GM12891 (cell line): ENCODE results near the gene FANCE.

Experiments
- DNase-seq: peaks from one replicate; pipeline ENCODE4 v3.0.0; 2011; ENCODE audit warnings: low spot score; ENCODE audit not compliant: insufficient read length
- FAIRE-seq: peaks from 2 replicates; lab custom pipeline; 2011; peaks lifted over from hg19 to GRCh38; lab: Jason Lieb, UNC
- PAX5 ChIP-seq: IDR thresholded peaks from 2 replicates; pipeline ENCODE4 v1.6.1; 2011; ENCODE audit warnings: low read length, moderate library complexity, mild to moderate bottlenecking; ENCODE audit not compliant: insufficient read depth, severe bottlenecking
- POLR2A ChIP-seq: IDR thresholded peaks from 2 replicates; pipeline ENCODE4 v1.6.1; 2011; ENCODE audit warnings: low read depth, low read length, control low read depth
- POLR2AphosphoS5 ChIP-seq: IDR thresholded peaks from 2 replicates; pipeline ENCODE4 v1.6.1; 2011; ENCODE audit warnings: low read depth, low read length, control low read depth
- POU2F2 ChIP-seq: IDR thresholded peaks from 2 replicates; pipeline ENCODE4 v1.6.1; 2011; ENCODE audit warnings: low read depth, mild to moderate bottlenecking, control low read depth, low read length, moderate library complexity
- SPI1 ChIP-seq: IDR thresholded peaks from 2 replicates; pipeline ENCODE4 v1.6.1; 2011; ENCODE audit warnings: low read depth, low read length, control low read depth
- TAF1 ChIP-seq: IDR thresholded peaks from 2 replicates; pipeline ENCODE4 v1.6.1; 2011; ENCODE audit warnings: low read depth, low read length, control low read depth

The FANCE gene

DNA sequence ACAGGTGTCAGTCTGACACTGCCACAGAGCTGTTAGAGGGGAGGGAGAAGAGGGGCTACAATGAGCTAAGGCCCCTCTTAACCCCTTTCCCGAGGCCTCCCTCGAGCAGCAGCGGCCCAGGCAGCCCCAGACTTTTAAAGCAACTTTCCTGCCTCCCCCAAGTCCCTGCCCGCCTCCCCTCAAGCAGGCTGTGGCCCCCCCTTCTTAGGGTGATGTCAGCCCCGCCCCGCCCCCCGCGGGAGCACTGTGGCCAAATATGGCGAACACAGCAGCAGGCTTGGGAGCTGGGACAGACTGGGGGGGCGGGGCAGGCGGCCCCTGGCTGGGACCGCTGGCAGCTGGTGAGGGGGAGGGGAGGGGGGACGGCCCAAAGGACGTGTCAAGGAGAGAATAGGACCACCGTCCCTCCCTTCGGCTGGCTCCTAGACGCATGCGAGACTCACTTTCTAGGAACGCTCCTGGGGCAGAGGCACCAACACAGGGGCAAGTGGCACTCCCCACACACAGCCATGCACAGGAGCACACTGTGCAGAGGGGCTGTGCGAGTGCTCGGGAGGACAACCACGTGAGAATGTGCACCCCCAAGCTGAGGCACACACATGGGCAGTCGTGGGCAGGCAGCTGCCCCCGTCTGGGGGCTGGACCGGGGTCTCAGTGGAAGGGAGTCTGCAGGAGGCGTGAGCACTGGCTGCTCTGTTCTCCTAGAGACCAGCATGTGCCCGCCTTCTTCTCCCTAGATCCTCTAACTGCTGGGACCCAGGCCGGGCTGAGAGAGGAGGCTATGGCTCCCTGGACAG lies 38.1 kb downstream of the FANCE start:
- FAIRE-seq (no peak), DNase-seq (no peak)
- TF ChIP-seq TAF1 = no peak
- TF ChIP-seq POLR2AphosphoS5 = no peak
- no peak for TF ChIP-seq SPI1
- no peak for TF ChIP-seq POU2F2
- TF ChIP-seq PAX5 = no peak
- no peak for TF ChIP-seq POLR2A

GRCh38 chr6:35490821-35491557 lies 38.9 kb downstream of the FANCE start:
- DNase-seq = no peak
- no peak for FAIRE-seq
- no peak for TF ChIP-seq SPI1

DNA sequence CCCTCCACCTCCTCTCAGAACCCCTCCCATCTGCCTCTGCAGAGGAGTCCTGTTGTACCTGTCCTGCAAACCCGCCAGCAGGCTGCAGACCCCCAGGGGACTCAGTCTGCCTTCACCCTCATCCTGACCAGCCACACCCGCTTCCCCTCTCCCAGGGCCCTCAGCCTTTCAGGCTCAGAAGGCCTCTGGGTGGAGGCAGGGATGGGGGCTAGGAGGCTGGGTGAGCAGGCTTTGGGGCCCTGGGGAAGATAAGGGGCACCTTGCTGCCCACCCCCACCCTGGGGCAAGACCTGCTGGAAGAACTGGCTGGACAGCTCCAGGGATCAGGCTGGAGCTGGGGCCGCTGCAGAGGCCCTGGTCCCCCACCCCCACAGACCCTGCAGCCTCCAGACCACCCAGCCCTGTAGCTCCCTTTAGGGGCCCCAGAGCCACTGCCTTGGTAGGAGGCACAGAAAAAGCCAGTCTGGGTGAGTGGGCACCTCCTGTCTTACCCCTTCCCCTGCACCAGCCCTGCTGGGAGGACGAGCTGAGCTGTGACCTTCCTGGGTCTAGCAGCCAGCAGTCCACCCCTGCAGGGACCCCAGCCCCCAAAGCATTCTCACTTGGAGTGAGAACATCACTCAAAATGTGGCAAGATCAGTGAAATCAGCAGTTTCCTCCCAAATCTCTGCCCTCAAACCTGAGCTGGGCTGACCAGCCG lies 39.6 kb downstream of the FANCE start:
- TF ChIP-seq POLR2A (no peak), TAF1 (no peak), POU2F2 (no peak)
- FAIRE-seq = no peak

GRCh38 chr6:35492258-35492973 lies 40.3 kb downstream of the FANCE start:
- TF ChIP-seq TAF1 = no peak
- no peak for TF ChIP-seq POLR2AphosphoS5
- TF ChIP-seq POLR2A = no peak
- TF ChIP-seq SPI1 = no peak
- no peak for TF ChIP-seq POU2F2
- TF ChIP-seq PAX5 = no peak
- FAIRE-seq = no peak
- no peak for DNase-seq

More for the DNA sequence above, 39.6 kb downstream of the FANCE start:
- DNase-seq = no peak

DNA sequence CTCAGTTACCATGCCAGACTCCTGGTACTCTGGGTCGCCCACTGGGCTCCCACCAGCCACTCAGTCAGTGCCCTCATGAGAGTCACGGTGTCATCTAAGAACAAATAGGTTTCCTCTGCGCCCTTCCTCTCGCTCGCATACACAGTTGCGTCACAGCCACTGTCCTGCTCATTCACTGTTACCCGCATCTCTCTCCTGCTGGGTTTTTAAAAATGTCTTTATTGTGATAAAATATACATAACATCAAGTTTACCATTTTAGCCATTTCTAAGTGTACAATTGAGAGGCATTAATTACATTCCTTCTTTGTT lies 40.8 kb downstream of the FANCE start:
- FAIRE-seq (no peak), DNase-seq (no peak)
- TF ChIP-seq POLR2AphosphoS5 (no peak), TAF1 (no peak), SPI1 (no peak), PAX5 (no peak), POLR2A (no peak), POU2F2 (no peak)

GRCh38 chr6:35493307-35493983 lies 41.3 kb downstream of the FANCE start:
- no peak for TF ChIP-seq PAX5
- no peak for TF ChIP-seq SPI1
- no peak for TF ChIP-seq POU2F2
- TF ChIP-seq TAF1 = no peak
- no peak for TF ChIP-seq POLR2AphosphoS5
- TF ChIP-seq POLR2A = no peak
- DNase-seq (no peak), FAIRE-seq (no peak)

GRCh38 chr6:35494161-35494563 lies 42.0 kb downstream of the FANCE start:
- FAIRE-seq = no peak
- DNase-seq = no peak

GRCh38 chr6:35495258-35496035 lies 43.3 kb downstream of the FANCE start:
- FAIRE-seq = no peak
- no peak for DNase-seq
- TF ChIP-seq PAX5 = no peak

More at GRCh38 chr6:35494161-35494563, 42.0 kb downstream of the FANCE start:
- TF ChIP-seq SPI1 (no peak), POLR2AphosphoS5 (no peak), POLR2A (no peak), POU2F2 (no peak), TAF1 (no peak), PAX5 (no peak)
